Naive B cell (primary cell): ENCODE measurements around the gene FOXP4. TPM values are rescaled to one million over a fixed set of nuclear protein-coding genes. Genes with fewer than 3 reads are reported as not detected.

Experiments used
- ATAC-seq, 2 donors: fragments of 150-1000 bp; cut with Tn5 transposase; 2 replicates each; pipeline ENCODE4 v1.10.0; 2021; ENCODE audit warnings: low read depth in 2 of 2, mild to moderate bottlenecking in 2 of 2, moderate library complexity in 2 of 2
- DNase-seq: peaks from one replicate; pipeline ENCODE4 v3.0.0; 2022
- H3K27ac Mint-ChIP-seq, 6 donors: one replicate each; pipeline ENCODE4 v1.8.0; 2020 to 2022; ENCODE audit warnings: mild to moderate bottlenecking in 6 of 6, mixed read lengths in 6 of 6, moderate library complexity in 5 of 6, inconsistent platforms in 2 of 6
- H3K27me3 Mint-ChIP-seq, 3 donors: one replicate each; pipeline ENCODE4 v1.8.0; 2021 to 2022; ENCODE audit warnings: mixed read lengths in 3 of 3, mild to moderate bottlenecking in 1 of 3
- H3K36me3 Mint-ChIP-seq, 2 donors: one replicate each; pipeline ENCODE4 v1.8.0; 2020 to 2022; ENCODE audit warnings: mixed read lengths in 2 of 2, inconsistent platforms in 1 of 2, mild to moderate bottlenecking in 1 of 2
- H3K4me1 Mint-ChIP-seq, 3 donors: one replicate each; pipeline ENCODE4 v1.8.0; 2020 to 2022; ENCODE audit warnings: mixed read lengths in 3 of 3, inconsistent platforms in 1 of 3, mild to moderate bottlenecking in 1 of 3, moderate library complexity in 1 of 3
- H3K4me3 Mint-ChIP-seq, 8 donors: one replicate each; pipeline ENCODE4 v1.8.0; 2020 to 2022; ENCODE audit warnings: mild to moderate bottlenecking in 8 of 8, mixed read lengths in 8 of 8, moderate library complexity in 8 of 8, inconsistent platforms in 2 of 8
- H3K9me3 Mint-ChIP-seq, 7 donors: one replicate each; pipeline ENCODE4 v1.8.0; 2020 to 2022; ENCODE audit warnings: mixed read lengths in 7 of 7, mild to moderate bottlenecking in 5 of 7, inconsistent platforms in 2 of 7, moderate library complexity in 1 of 7
- polyA plus RNA-seq, 6 donors: library from polyadenylated mRNA; unstranded; fragments of 300-500 nt; fragmentation: Illumina TruSeq; gene quantifications; one replicate each; pipeline ENCODE4 v1.2.3, GENCODE V29; 2021; ENCODE audit warnings: low read depth in 6 of 6

Gene FOXP4
- polyA plus RNA-seq, 6 donors from 2014 or later = 0.55 to 4.7 (median 2.2) TPM

- Mint-ChIP-seq H3K36me3 (no peaks in the 10 kb centered on the region), H3K27me3 (peaks cover 18 to 40% (median 31%) of the 10 kb centered on the region in 3 donors), H3K4me1 (peaks cover 25 to 67% (median 54%) of the 10 kb centered on the region in 3 donors), H3K9me3 (no peaks in the 10 kb centered on the region), H3K27ac (peak overlapping the region in 5 of 6 donors; percentile 6 to 87 (median 46)), H3K4me3 (peak overlapping the region in 3 of 8 donors; percentile 44 to 58 (median 44))
- ATAC-seq (no peak), DNase-seq (no peak)
Measured at GRCh38 chr6:41528409-41528963, 17.7 kb upstream of the FOXP4 start.

- H3K4me1 Mint-ChIP-seq = peaks cover 25 to 71% (median 54%) of the 10 kb centered on the region in 3 donors
- peak overlapping the region in 3 of 8 donors; percentile 44 to 58 (median 44) for H3K4me3 Mint-ChIP-seq
- peaks cover 15 to 34% (median 26%) of the 10 kb centered on the region in 3 donors for H3K27me3 Mint-ChIP-seq
- ATAC-seq = no peak
- peak overlapping the region in 3 of 6 donors; percentile 46 to 87 (median 69) for H3K27ac Mint-ChIP-seq
- H3K36me3 Mint-ChIP-seq = no peaks in the 10 kb centered on the region
- DNase-seq = no peak
- H3K9me3 Mint-ChIP-seq = no peaks in the 10 kb centered on the region
Measured at GRCh38 chr6:41529049-41529448, 17.1 kb upstream of the FOXP4 start.

- H3K27me3 Mint-ChIP-seq = peaks cover 11 to 26% (median 17%) of the 10 kb centered on the region in 3 donors
- H3K4me3 Mint-ChIP-seq = peak overlapping the region in 2 of 8 donors; percentile 36 to 50
- peaks cover 25 to 71% (median 54%) of the 10 kb centered on the region in 3 donors for H3K4me1 Mint-ChIP-seq
- H3K27ac Mint-ChIP-seq = peak overlapping the region in 4 of 6 donors; percentile 35 to 78 (median 59)
- DNase-seq = no peak
- no peaks in the 10 kb centered on the region for H3K9me3 Mint-ChIP-seq
- no peak for ATAC-seq
- no peaks in the 10 kb centered on the region for H3K36me3 Mint-ChIP-seq
Measured at GRCh38 chr6:41529970-41530369, 16.2 kb upstream of the FOXP4 start.

- Mint-ChIP-seq H3K27me3 (peaks cover 6 to 21% (median 13%) of the 10 kb centered on the region in 3 donors), H3K4me3 (peak overlapping the region in 2 of 8 donors; percentile 22 to 72), H3K36me3 (no peaks in the 10 kb centered on the region), H3K27ac (peak overlapping the region in 2 of 6 donors; percentile 6 to 90), H3K9me3 (no peaks in the 10 kb centered on the region), H3K4me1 (peaks cover 25 to 71% (median 54%) of the 10 kb centered on the region in 3 donors)
- no peak for DNase-seq
- no peak for ATAC-seq
Measured at GRCh38 chr6:41530476-41530875, 15.7 kb upstream of the FOXP4 start.

GRCh38 chr6:41531016-41531415 is 15.2 kb upstream of the FOXP4 start:
- Mint-ChIP-seq H3K27ac (peak overlapping the region in 4 of 6 donors; percentile 80 to 99 (median 86)), H3K4me1 (peaks cover 25 to 71% (median 54%) of the 10 kb centered on the region in 3 donors), H3K9me3 (no peaks in the 10 kb centered on the region), H3K27me3 (peaks cover 4 to 18% (median 9%) of the 10 kb centered on the region in 3 donors), H3K4me3 (peak overlapping the region in 7 of 8 donors; percentile 73 to 95 (median 83)), H3K36me3 (no peaks in the 10 kb centered on the region)
- DNase-seq (no peak), ATAC-seq (no peak)

- ATAC-seq = peak; percentile 88 to 89
- Mint-ChIP-seq H3K4me3 (peak overlapping the region; percentile 51 to 95 (median 79)), H3K9me3 (no peaks in the 10 kb centered on the region), H3K27ac (peak overlapping the region; percentile 25 to 99 (median 92)), H3K27me3 (peaks cover 4 to 18% (median 15%) of the 10 kb centered on the region in 3 donors), H3K36me3 (no peaks in the 10 kb centered on the region), H3K4me1 (peaks cover 33 to 77% (median 59%) of the 10 kb centered on the region in 3 donors)
- DNase-seq = peak; percentile 83
Measured at GRCh38 chr6:41531591-41532582, 14.3 kb upstream of the FOXP4 start.

GRCh38 chr6:41535766-41536165 is 10.4 kb upstream of the FOXP4 start:
- ATAC-seq (no peak), DNase-seq (no peak)
- Mint-ChIP-seq H3K36me3 (no peaks in the 10 kb centered on the region), H3K4me3 (no peak overlapping the region), H3K27me3 (peaks cover 0 to 26% (median 10%) of the 10 kb centered on the region in 3 donors), H3K9me3 (no peaks in the 10 kb centered on the region), H3K4me1 (peaks cover 29 to 63% (median 45%) of the 10 kb centered on the region in 3 donors), H3K27ac (no peak overlapping the region)

- ATAC-seq = no peak
Measured at GRCh38 chr6:41536795-41537758, 9.1 kb upstream of the FOXP4 start.

GRCh38 chr6:41538556-41539182 is 7.5 kb upstream of the FOXP4 start:
- H3K4me3 Mint-ChIP-seq = peak overlapping the region in 1 of 8 donors; percentile 51
- peaks cover 0 to 32% (median 10%) of the 10 kb centered on the region in 3 donors for H3K27me3 Mint-ChIP-seq
- peaks cover 20 to 44% (median 28%) of the 10 kb centered on the region in 3 donors for H3K4me1 Mint-ChIP-seq
- ATAC-seq = peak; percentile 56 to 60
- peak overlapping the region in 4 of 6 donors; percentile 21 to 41 (median 36) for H3K27ac Mint-ChIP-seq
- DNase-seq = no peak
- H3K36me3 Mint-ChIP-seq = no peaks in the 10 kb centered on the region
- no peaks in the 10 kb centered on the region for H3K9me3 Mint-ChIP-seq

More at GRCh38 chr6:41536795-41537758, 9.1 kb upstream of the FOXP4 start:
- Mint-ChIP-seq H3K27me3 (peaks cover 0 to 32% (median 10%) of the 10 kb centered on the region in 3 donors), H3K9me3 (no peaks in the 10 kb centered on the region), H3K27ac (peak overlapping the region; percentile 11 to 82 (median 42)), H3K4me1 (peaks cover 25 to 53% (median 40%) of the 10 kb centered on the region in 3 donors), H3K36me3 (no peaks in the 10 kb centered on the region), H3K4me3 (peak overlapping the region in 3 of 8 donors; percentile 27 to 78 (median 30))
- no peak for DNase-seq

GRCh38 chr6:41539204-41539603 is 7.0 kb upstream of the FOXP4 start:
- Mint-ChIP-seq H3K27me3 (peaks cover 0 to 32% (median 10%) of the 10 kb centered on the region in 3 donors), H3K4me1 (peaks cover 20 to 40% (median 29%) of the 10 kb centered on the region in 3 donors), H3K9me3 (no peaks in the 10 kb centered on the region), H3K27ac (peak overlapping the region in 2 of 6 donors; percentile 40 to 41), H3K36me3 (no peaks in the 10 kb centered on the region), H3K4me3 (no peak overlapping the region)
- DNase-seq = no peak
- ATAC-seq = no peak

- DNase-seq (no peak), ATAC-seq (no peak)
- Mint-ChIP-seq H3K9me3 (no peaks in the 10 kb centered on the region), H3K27me3 (peaks cover 0 to 31% (median 7%) of the 10 kb centered on the region in 3 donors), H3K4me3 (no peak overlapping the region), H3K4me1 (peaks cover 35 to 53% (median 49%) of the 10 kb centered on the region in 3 donors), H3K27ac (peak overlapping the region in 1 of 6 donors; percentile 39), H3K36me3 (no peaks in the 10 kb centered on the region)
Measured at GRCh38 chr6:41541364-41541763, 4.8 kb upstream of the FOXP4 start.

- Mint-ChIP-seq H3K36me3 (no peaks in the 10 kb centered on the region), H3K4me3 (peak overlapping the region in 1 of 8 donors; percentile 41), H3K9me3 (no peaks in the 10 kb centered on the region), H3K27ac (peak overlapping the region in 2 of 6 donors; percentile 27 to 33), H3K4me1 (peaks cover 35 to 37% (median 36%) of the 10 kb centered on the region in 3 donors), H3K27me3 (peaks cover 0 to 22% (median 0%) of the 10 kb centered on the region in 3 donors)
- ATAC-seq = no peak
- DNase-seq = no peak
Measured at GRCh38 chr6:41543087-41543486, 3.1 kb upstream of the FOXP4 start.
